ENCODE measurements around the gene KRTAP21-3. TPM values are rescaled to one million over a fixed set of nuclear protein-coding genes. Genes with fewer than 3 reads are reported as not detected.

Gene KRTAP21-3
- total RNA-seq, 2 donors from 2014 or later, result not detected

- intact Hi-C loops (cut with DNase I), result no loop called here
- DNase-seq (ENCODE audit: low spot score), result no peak
Measured at GRCh38 chr21:30672985-30673650, 45.5 kb downstream of the KRTAP21-3 start.

- no peak for DNase-seq (ENCODE audit: low spot score)
- intact Hi-C loops (cut with DNase I), result no loop called here
Measured at GRCh38 chr21:30668776-30669175, 49.8 kb downstream of the KRTAP21-3 start.

Other genes with a start within 250 kb of the KRTAP21-3 start
- gene KRTAP19-1, start 238.4 kb downstream of the KRTAP21-3 start, total RNA-seq, result not detected
- gene KRTAP19-2, start 231.3 kb downstream of the KRTAP21-3 start, total RNA-seq, result not detected
- gene KRTAP19-3, start 226.8 kb downstream of the KRTAP21-3 start, total RNA-seq, result not detected
- gene KRTAP19-4, start 221.6 kb downstream of the KRTAP21-3 start, total RNA-seq, result not detected
- gene KRTAP19-5, start 216.6 kb downstream of the KRTAP21-3 start, total RNA-seq, result not detected
- not detected for gene KRTAP19-6, start 176.9 kb downstream of the KRTAP21-3 start, total RNA-seq
- not detected for gene KRTAP19-7, start 157.5 kb downstream of the KRTAP21-3 start, total RNA-seq
- gene KRTAP22-2, start 128.4 kb downstream of the KRTAP21-3 start, total RNA-seq, result not detected
- gene KRTAP6-3, start 126.3 kb downstream of the KRTAP21-3 start, total RNA-seq, result not detected
- not detected for gene KRTAP6-2, start 119.9 kb downstream of the KRTAP21-3 start, total RNA-seq
- not detected for gene KRTAP22-1, start 117.7 kb downstream of the KRTAP21-3 start, total RNA-seq
- not detected for gene KRTAP6-1, start 104.8 kb downstream of the KRTAP21-3 start, total RNA-seq
- not detected for gene KRTAP20-1, start 102.4 kb downstream of the KRTAP21-3 start, total RNA-seq
- not detected for gene KRTAP20-4, start 98.2 kb downstream of the KRTAP21-3 start, total RNA-seq
- not detected for gene KRTAP20-2, start 83.6 kb downstream of the KRTAP21-3 start, total RNA-seq
- not detected for gene KRTAP20-3, start 75.9 kb downstream of the KRTAP21-3 start, total RNA-seq
- not detected for gene KRTAP21-2, start 28.5 kb upstream of the KRTAP21-3 start, total RNA-seq
- gene KRTAP21-1, start 36.7 kb upstream of the KRTAP21-3 start, total RNA-seq, result not detected
- not detected for gene KRTAP8-1, start 94.5 kb upstream of the KRTAP21-3 start, total RNA-seq
- not detected for gene KRTAP7-1, start 111.0 kb upstream of the KRTAP21-3 start, total RNA-seq
- gene KRTAP11-1, start 162.8 kb upstream of the KRTAP21-3 start, total RNA-seq, result not detected